ENCODE data around the gene ITPR1.

GRCh38 chr3:4466741-4467521, 26.2 kb upstream of the ITPR1 start, which contains the start of gene SUMF1:
- peak; percentile 67 for TF ChIP-seq POLR2AphosphoS5 (IDR thresholded peaks at IDR 0.05; ENCODE audit: low read depth)
- TF ChIP-seq CTCF (conservative IDR thresholded peaks at IDR 0.05; ENCODE audit: low read depth in 2 of 2) = no peak
- no peak for TF ChIP-seq CREB1 (CRISPR knock-in tag; IDR thresholded peaks at IDR 0.05; ENCODE audit: low read depth)
- no peak for TF ChIP-seq EZH2phosphoT487 (IDR thresholded peaks at IDR 0.05; ENCODE audit: unreplicated experiment)
- no peak for TF ChIP-seq EZH2 (IDR thresholded peaks at IDR 0.05; ENCODE audit: low read depth, unreplicated experiment)
- TF ChIP-seq REST (IDR thresholded peaks at IDR 0.05; ENCODE audit: unreplicated experiment) = no peak
- no peak for TF ChIP-seq ZNF331 (CRISPR knock-in tag; IDR thresholded peaks at IDR 0.05; ENCODE audit: low read depth)

Data from GM23338 (cell line).